WTC11 (cell line): ENCODE results near the gene PIGN. TPM values are rescaled to one million over a fixed set of nuclear protein-coding genes. Genes with fewer than 3 reads are reported as not detected.

Experiments
- ATAC-seq: fragments of 200-7000 bp; cut with Tn5 transposase; 2 replicates; pipeline ENCODE4 v1.10.0; 2021; ENCODE audit warnings: mild to moderate bottlenecking, moderate library complexity
- CTCF ChIA-PET: fragments of 300-600 bp; sonication (Branson Sonifier 250); formaldehyde crosslinking; loops from one replicate; lab custom pipeline; 2021; ENCODE audit warnings: antibody characterized with exemption; lab: Charles Lee
- POLR2A ChIA-PET: fragments of 350-600 bp; sonication (Branson Sonifier 250); formaldehyde crosslinking; loops from one replicate; lab custom pipeline; 2021; ENCODE audit warnings: antibody characterized with exemption; lab: Charles Lee
- DNase-seq: peaks from one replicate; pipeline ENCODE4 v3.0.0; 2021; ENCODE audit warnings: low spot score
- H3K27ac Mint-ChIP-seq: 2 replicates; pipeline ENCODE4 v1.8.0; 2021; ENCODE audit warnings: mixed read lengths
- H3K27me3 Mint-ChIP-seq: 2 replicates; pipeline ENCODE4 v1.8.0; 2021; ENCODE audit warnings: low read depth, mild to moderate bottlenecking, moderate library complexity, mixed read lengths
- H3K36me3 Mint-ChIP-seq: 2 replicates; pipeline ENCODE4 v1.8.0; 2021; ENCODE audit warnings: mixed read lengths
- H3K4me1 Mint-ChIP-seq: 2 replicates; pipeline ENCODE4 v1.8.0; 2022; ENCODE audit warnings: mixed read lengths
- H3K4me3 Mint-ChIP-seq: 2 replicates; pipeline ENCODE4 v1.8.0; 2021; ENCODE audit warnings: mild to moderate bottlenecking, moderate library complexity, mixed read lengths
- H3K9me3 Mint-ChIP-seq: 2 replicates; pipeline ENCODE4 v1.8.0; 2021; ENCODE audit warnings: mixed read lengths
- CBFB ChIP-seq: sonication (generic); formaldehyde crosslinking; IDR thresholded peaks from 2 replicates; pipeline ENCODE4 v1.8.1; 2022; ENCODE audit warnings: mild to moderate bottlenecking, low read depth, missing genetic modification reagents
- CREM ChIP-seq: sonication (generic); formaldehyde crosslinking; IDR thresholded peaks from 2 replicates; pipeline ENCODE4 v1.8.1; 2022; ENCODE audit warnings: mild to moderate bottlenecking, missing genetic modification reagents, moderate library complexity
- GABPB1 ChIP-seq: sonication (generic); formaldehyde crosslinking; IDR thresholded peaks from 2 replicates; pipeline ENCODE4 v1.8.1; 2023; ENCODE audit warnings: mild to moderate bottlenecking, missing genetic modification reagents
- GTF2I ChIP-seq: fragments of 250-450 bp; sonication (Bioruptor Pico); conservative IDR thresholded peaks from 2 replicates; pipeline ENCODE4 v1.4.0; 2021; ENCODE audit warnings: mild to moderate bottlenecking
- MYBL2 ChIP-seq: sonication (generic); formaldehyde crosslinking; IDR thresholded peaks from 2 replicates; pipeline ENCODE4 v1.8.1; 2023; ENCODE audit warnings: mild to moderate bottlenecking, moderate library complexity, missing genetic modification reagents
- NFE2L1 ChIP-seq: sonication (generic); formaldehyde crosslinking; IDR thresholded peaks from 2 replicates; pipeline ENCODE4 v1.8.1; 2023; ENCODE audit warnings: missing genetic modification reagents
- PREB ChIP-seq: sonication (generic); formaldehyde crosslinking; IDR thresholded peaks from 2 replicates; pipeline ENCODE4 v1.8.1; 2022; ENCODE audit warnings: mild to moderate bottlenecking, missing genetic modification reagents, moderate library complexity, borderline replicate concordance
- RORB ChIP-seq: fragments of 250-450 bp; sonication (Bioruptor Pico); IDR thresholded peaks from 2 replicates; pipeline ENCODE4 v1.9.0; 2021; ENCODE audit warnings: mild to moderate bottlenecking
- USF1 ChIP-seq: sonication (generic); formaldehyde crosslinking; IDR thresholded peaks from 2 replicates; pipeline ENCODE4 v1.8.0; 2022; ENCODE audit warnings: mild to moderate bottlenecking, missing genetic modification reagents
- ZNF263 ChIP-seq: sonication (generic); formaldehyde crosslinking; IDR thresholded peaks from 2 replicates; pipeline ENCODE4 v1.8.1; 2022; ENCODE audit warnings: low read depth, mild to moderate bottlenecking, moderate library complexity, missing genetic modification reagents
- ZNF281 ChIP-seq: sonication (generic); formaldehyde crosslinking; IDR thresholded peaks from 2 replicates; pipeline ENCODE4 v1.8.0; 2023; ENCODE audit warnings: mild to moderate bottlenecking, missing genetic modification reagents
- ZNF532 ChIP-seq: fragments of 250-450 bp; sonication (Bioruptor Pico); IDR thresholded peaks from 2 replicates; pipeline ENCODE4 v1.9.0; 2021; ENCODE audit warnings: mild to moderate bottlenecking, borderline replicate concordance
- ZNF671 ChIP-seq: fragments of 250-450 bp; sonication (Bioruptor Pico); IDR thresholded peaks from 2 replicates; pipeline ENCODE4 v1.8.0; 2021; ENCODE audit warnings: mild to moderate bottlenecking
- total RNA-seq: library from RNA; stranded (reverse); gene quantifications from 3 replicates; pipeline ENCODE4 v1.2.3, GENCODE V29; 2021
- TF ChIP-seq, protein P1 (sequence below): sonication (generic); formaldehyde crosslinking; IDR thresholded peaks from 2 replicates; pipeline ENCODE4 v1.8.1; 2023; ENCODE audit warnings: mild to moderate bottlenecking, missing genetic modification reagents
- TF ChIP-seq, protein P2 (sequence below): sonication (generic); formaldehyde crosslinking; IDR thresholded peaks from 2 replicates; pipeline ENCODE4 v1.8.1; 2023; ENCODE audit warnings: mild to moderate bottlenecking, missing genetic modification reagents, borderline replicate concordance
- TF ChIP-seq, protein P3 (sequence below): fragments of 250-450 bp; sonication (Bioruptor Pico); IDR thresholded peaks from 2 replicates; pipeline ENCODE4 v1.9.0; 2021; ENCODE audit warnings: mild to moderate bottlenecking

Gene PIGN
- total RNA-seq, 1 experiment from 2014 or later = 23.4 TPM

DNA sequence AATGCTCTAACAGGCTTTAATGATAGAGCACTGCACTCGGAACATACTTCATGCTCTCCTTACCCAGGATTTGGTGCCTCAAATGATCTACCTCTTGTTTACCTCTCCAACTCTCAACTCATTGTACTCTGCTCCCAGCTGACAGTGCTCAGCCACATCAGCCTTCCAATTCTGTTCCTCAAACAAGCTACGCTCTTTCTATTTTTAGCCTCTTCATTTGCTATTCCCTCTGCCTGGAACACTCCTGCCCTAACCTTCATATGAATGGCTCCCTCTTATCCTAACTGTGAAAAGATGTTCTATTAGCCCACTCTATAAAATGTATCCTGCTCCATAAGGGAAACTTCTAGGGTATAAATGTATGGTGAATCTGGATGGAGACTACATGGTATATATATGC is 42.5 kb downstream of the PIGN start (continued):
- no peak for TF ChIP-seq ZNF671
- no peak for TF ChIP-seq CREM (CRISPR knock-in tag)
- TF ChIP-seq, protein P1, sequence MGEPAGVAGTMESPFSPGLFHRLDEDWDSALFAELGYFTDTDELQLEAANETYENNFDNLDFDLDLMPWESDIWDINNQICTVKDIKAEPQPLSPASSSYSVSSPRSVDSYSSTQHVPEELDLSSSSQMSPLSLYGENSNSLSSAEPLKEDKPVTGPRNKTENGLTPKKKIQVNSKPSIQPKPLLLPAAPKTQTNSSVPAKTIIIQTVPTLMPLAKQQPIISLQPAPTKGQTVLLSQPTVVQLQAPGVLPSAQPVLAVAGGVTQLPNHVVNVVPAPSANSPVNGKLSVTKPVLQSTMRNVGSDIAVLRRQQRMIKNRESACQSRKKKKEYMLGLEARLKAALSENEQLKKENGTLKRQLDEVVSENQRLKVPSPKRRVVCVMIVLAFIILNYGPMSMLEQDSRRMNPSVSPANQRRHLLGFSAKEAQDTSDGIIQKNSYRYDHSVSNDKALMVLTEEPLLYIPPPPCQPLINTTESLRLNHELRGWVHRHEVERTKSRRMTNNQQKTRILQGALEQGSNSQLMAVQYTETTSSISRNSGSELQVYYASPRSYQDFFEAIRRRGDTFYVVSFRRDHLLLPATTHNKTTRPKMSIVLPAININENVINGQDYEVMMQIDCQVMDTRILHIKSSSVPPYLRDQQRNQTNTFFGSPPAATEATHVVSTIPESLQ = no peak
- TF ChIP-seq USF1 (CRISPR knock-in tag) = no peak
- TF ChIP-seq ZNF532 = no peak
- TF ChIP-seq MYBL2 (CRISPR knock-in tag) = no peak

GRCh38 chr18:62140259-62140658 is 46.6 kb downstream of the PIGN start:
- ChIA-PET POLR2A (no interaction called here), CTCF (interaction anchor here (1.8 kb wide), 1 partner anchor 9 kb away, joined by 5 read pairs; no protein-coding TSS in a partner anchor)
- no peak overlapping the region for H3K27ac Mint-ChIP-seq
- H3K4me1 Mint-ChIP-seq = no peaks in the 10 kb centered on the region; the same call in 1 of the 2 replicates
- DNase-seq (no peak), ATAC-seq (no peak)
- H3K9me3 Mint-ChIP-seq = no peaks in the 10 kb centered on the region
- H3K27me3 Mint-ChIP-seq = no peaks in the 10 kb centered on the region
- no peak overlapping the region for H3K4me3 Mint-ChIP-seq
- no peaks in the 10 kb centered on the region for H3K36me3 Mint-ChIP-seq
- TF ChIP-seq USF1 (CRISPR knock-in tag) = no peak
- no peak for TF ChIP-seq CBFB (CRISPR knock-in tag)
- no peak for TF ChIP-seq PREB (CRISPR knock-in tag)
- TF ChIP-seq GTF2I (CRISPR knock-in tag) = no peak
- TF ChIP-seq, protein P2, sequence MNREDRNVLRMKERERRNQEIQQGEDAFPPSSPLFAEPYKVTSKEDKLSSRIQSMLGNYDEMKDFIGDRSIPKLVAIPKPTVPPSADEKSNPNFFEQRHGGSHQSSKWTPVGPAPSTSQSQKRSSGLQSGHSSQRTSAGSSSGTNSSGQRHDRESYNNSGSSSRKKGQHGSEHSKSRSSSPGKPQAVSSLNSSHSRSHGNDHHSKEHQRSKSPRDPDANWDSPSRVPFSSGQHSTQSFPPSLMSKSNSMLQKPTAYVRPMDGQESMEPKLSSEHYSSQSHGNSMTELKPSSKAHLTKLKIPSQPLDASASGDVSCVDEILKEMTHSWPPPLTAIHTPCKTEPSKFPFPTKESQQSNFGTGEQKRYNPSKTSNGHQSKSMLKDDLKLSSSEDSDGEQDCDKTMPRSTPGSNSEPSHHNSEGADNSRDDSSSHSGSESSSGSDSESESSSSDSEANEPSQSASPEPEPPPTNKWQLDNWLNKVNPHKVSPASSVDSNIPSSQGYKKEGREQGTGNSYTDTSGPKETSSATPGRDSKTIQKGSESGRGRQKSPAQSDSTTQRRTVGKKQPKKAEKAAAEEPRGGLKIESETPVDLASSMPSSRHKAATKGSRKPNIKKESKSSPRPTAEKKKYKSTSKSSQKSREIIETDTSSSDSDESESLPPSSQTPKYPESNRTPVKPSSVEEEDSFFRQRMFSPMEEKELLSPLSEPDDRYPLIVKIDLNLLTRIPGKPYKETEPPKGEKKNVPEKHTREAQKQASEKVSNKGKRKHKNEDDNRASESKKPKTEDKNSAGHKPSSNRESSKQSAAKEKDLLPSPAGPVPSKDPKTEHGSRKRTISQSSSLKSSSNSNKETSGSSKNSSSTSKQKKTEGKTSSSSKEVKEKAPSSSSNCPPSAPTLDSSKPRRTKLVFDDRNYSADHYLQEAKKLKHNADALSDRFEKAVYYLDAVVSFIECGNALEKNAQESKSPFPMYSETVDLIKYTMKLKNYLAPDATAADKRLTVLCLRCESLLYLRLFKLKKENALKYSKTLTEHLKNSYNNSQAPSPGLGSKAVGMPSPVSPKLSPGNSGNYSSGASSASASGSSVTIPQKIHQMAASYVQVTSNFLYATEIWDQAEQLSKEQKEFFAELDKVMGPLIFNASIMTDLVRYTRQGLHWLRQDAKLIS = no peak
- no peak for TF ChIP-seq RORB (CRISPR knock-in tag)
- TF ChIP-seq ZNF263 = no peak
- TF ChIP-seq, protein P3, sequence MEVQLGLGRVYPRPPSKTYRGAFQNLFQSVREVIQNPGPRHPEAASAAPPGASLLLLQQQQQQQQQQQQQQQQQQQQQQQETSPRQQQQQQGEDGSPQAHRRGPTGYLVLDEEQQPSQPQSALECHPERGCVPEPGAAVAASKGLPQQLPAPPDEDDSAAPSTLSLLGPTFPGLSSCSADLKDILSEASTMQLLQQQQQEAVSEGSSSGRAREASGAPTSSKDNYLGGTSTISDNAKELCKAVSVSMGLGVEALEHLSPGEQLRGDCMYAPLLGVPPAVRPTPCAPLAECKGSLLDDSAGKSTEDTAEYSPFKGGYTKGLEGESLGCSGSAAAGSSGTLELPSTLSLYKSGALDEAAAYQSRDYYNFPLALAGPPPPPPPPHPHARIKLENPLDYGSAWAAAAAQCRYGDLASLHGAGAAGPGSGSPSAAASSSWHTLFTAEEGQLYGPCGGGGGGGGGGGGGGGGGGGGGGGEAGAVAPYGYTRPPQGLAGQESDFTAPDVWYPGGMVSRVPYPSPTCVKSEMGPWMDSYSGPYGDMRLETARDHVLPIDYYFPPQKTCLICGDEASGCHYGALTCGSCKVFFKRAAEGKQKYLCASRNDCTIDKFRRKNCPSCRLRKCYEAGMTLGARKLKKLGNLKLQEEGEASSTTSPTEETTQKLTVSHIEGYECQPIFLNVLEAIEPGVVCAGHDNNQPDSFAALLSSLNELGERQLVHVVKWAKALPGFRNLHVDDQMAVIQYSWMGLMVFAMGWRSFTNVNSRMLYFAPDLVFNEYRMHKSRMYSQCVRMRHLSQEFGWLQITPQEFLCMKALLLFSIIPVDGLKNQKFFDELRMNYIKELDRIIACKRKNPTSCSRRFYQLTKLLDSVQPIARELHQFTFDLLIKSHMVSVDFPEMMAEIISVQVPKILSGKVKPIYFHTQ (CRISPR knock-in tag) = no peak
- no peak for TF ChIP-seq ZNF671
- no peak for TF ChIP-seq NFE2L1 (CRISPR knock-in tag)
- TF ChIP-seq ZNF281 (CRISPR knock-in tag) = no peak
- no peak for TF ChIP-seq GABPB1 (CRISPR knock-in tag)
